GM10266 (cell line): ENCODE results near the gene CTNNA2.
"Not testable (repeated sequence)": the region's sequence is repeated elsewhere in the genome, so short reads cannot be mapped to it uniquely, and the experiment has no call there.

ENCODE experiments used
- DNase-seq: peaks from one replicate; pipeline ENCODE4 v3.0.0; 2012; ENCODE audit errors: extremely low spot score
- TF ChIP-seq, protein P1 (sequence below): IDR thresholded peaks from 2 replicates; pipeline ENCODE4 v1.5.1; 2012; ENCODE audit warnings: mild to moderate bottlenecking, low read depth; ENCODE audit not compliant: control insufficient read depth, insufficient read depth; ENCODE audit errors: missing control alignments

Gene CTNNA2

DNA sequence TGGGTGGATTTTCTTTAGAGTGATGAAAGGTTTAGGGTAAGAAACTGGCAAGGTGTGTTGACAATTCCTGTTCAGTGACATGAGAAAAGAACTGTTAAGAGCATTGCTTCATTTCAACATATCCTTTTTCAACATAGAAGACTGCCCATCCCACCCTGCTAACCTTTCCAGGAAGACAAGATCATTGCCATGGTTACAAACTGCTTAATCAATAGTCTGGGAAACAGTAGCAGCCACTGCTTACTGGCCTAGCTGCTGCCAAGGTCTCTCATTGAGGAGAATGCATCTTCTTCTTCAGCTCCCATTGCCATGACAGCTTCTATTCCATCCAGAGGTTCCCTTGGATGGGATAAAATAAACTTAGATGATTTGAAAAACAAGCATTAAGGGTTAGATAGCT, 579.6 kb downstream of the CTNNA2 start:
- TF ChIP-seq, protein P1, sequence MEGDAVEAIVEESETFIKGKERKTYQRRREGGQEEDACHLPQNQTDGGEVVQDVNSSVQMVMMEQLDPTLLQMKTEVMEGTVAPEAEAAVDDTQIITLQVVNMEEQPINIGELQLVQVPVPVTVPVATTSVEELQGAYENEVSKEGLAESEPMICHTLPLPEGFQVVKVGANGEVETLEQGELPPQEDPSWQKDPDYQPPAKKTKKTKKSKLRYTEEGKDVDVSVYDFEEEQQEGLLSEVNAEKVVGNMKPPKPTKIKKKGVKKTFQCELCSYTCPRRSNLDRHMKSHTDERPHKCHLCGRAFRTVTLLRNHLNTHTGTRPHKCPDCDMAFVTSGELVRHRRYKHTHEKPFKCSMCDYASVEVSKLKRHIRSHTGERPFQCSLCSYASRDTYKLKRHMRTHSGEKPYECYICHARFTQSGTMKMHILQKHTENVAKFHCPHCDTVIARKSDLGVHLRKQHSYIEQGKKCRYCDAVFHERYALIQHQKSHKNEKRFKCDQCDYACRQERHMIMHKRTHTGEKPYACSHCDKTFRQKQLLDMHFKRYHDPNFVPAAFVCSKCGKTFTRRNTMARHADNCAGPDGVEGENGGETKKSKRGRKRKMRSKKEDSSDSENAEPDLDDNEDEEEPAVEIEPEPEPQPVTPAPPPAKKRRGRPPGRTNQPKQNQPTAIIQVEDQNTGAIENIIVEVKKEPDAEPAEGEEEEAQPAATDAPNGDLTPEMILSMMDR, result no peak
- DNase-seq, result no peak

DNA sequence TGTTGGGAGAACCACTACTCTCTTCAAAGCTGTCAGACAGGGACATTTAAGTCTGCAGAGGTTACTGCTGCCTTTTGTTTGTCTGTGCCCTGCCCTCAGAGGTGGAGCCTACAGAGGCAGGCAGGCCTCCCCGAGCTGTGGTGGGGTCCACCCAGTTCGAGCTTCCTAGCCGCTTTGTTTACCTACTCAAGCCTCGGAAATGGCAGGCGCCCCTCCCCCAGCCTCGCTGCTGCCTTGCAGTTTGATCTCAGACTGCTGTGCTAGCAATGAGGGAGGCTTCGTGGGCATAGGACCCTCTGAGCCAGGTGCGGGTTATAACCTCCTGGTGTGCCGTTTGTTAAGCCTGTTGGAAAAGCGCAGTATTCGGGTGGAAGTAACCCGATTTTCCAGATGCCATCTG, 585.7 kb downstream of the CTNNA2 start:
- DNase-seq, result not testable (repeated sequence)

- TF ChIP-seq, protein P1, result no peak
- DNase-seq, result no peak
Observed at GRCh38 chr2:80102026-80102425, 589.2 kb downstream of the CTNNA2 start.

- TF ChIP-seq, protein P1, result no peak
- no peak for DNase-seq
Observed at GRCh38 chr2:80105015-80105640, 592.3 kb downstream of the CTNNA2 start.

DNA sequence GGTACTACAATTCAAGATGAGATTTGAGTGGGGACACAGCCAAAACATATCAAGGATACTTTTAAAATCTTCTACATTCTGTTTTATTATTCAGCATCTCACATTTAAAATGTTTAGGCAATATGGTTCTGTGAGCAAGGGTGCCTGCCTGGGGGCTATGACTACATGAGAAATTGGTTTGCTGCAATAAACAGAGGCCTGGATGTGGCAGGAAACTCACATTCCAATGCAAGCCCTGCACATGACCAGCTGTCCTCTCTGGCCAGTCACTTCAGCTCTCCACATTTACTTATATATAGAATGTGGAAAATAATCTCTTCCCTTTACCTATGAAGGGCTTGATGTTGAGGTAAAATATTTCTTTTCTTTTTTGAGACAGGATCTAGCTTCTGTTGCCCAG, 598.3 kb downstream of the CTNNA2 start:
- DNase-seq, result no peak
- TF ChIP-seq, protein P1, result no peak

- TF ChIP-seq, protein P1, result no peak
- DNase-seq, result no peak
Observed at GRCh38 chr2:80112790-80113189, 599.9 kb downstream of the CTNNA2 start.

GRCh38 chr2:80113399-80113798, 600.5 kb downstream of the CTNNA2 start:
- TF ChIP-seq, protein P1, result no peak
- DNase-seq, result no peak

GRCh38 chr2:80114812-80115211, 602.0 kb downstream of the CTNNA2 start:
- TF ChIP-seq, protein P1, result no peak
- DNase-seq, result no peak
